H1 (cell line): ENCODE measurements around the gene CHPF2. TPM values are rescaled to one million over a fixed set of nuclear protein-coding genes. Genes with fewer than 3 reads are reported as not detected.

Experiments used
- ASH2L ChIP-seq: fragments of 200-600, 300-600 bp; sonication (generic); IDR thresholded peaks from one replicate; pipeline ENCODE4 v1.7.1; 2017; ENCODE audit warnings: low read length
- ATF3 ChIP-seq: IDR thresholded peaks from 2 replicates; pipeline ENCODE4 v1.6.1; 2011; ENCODE audit warnings: low read depth, mild to moderate bottlenecking, low read length; ENCODE audit not compliant: insufficient read depth
- BACH1 ChIP-seq: IDR thresholded peaks from 2 replicates; pipeline ENCODE4 v1.6.1; 2012; ENCODE audit warnings: low read length, improper control_type of control experiment
- BRCA1 ChIP-seq: IDR thresholded peaks from 2 replicates; pipeline ENCODE4 v1.6.1; 2012; ENCODE audit warnings: low read depth, low read length, improper control_type of control experiment
- CHD1 ChIP-seq: IDR thresholded peaks from 2 replicates; pipeline ENCODE4 v1.6.1; 2012; ENCODE audit warnings: low read depth, low read length, improper control_type of control experiment
- CREB1 ChIP-seq: IDR thresholded peaks from 2 replicates; pipeline ENCODE4 v1.6.1; 2012; ENCODE audit warnings: inconsistent platforms
- CTCF ChIP-seq, 3 experiments: IDR thresholded peaks; 1 replicate in 2 of 3; 2 replicates in 1 of 3; pipeline versions ENCODE4 v1.5.1 to v1.6.1; 2011; ENCODE audit warnings: low read length in 3 of 3, mild to moderate bottlenecking in 3 of 3, inconsistent platforms in 2 of 3, low read depth in 1 of 3, moderate library complexity in 1 of 3; ENCODE audit not compliant: insufficient read depth in 1 of 3; ENCODE audit errors: control extremely low read depth in 1 of 3
- EGR1 ChIP-seq: IDR thresholded peaks from 2 replicates; pipeline ENCODE4 v1.6.1; 2011; ENCODE audit warnings: low read depth, low read length, borderline replicate concordance
- JUND ChIP-seq: IDR thresholded peaks from 2 replicates; pipeline ENCODE4 v1.6.1; 2011; ENCODE audit warnings: mild to moderate bottlenecking, improper control_type of control experiment, low read length
- KDM1A ChIP-seq: fragments of 200-600, 300-600 bp; sonication (generic); IDR thresholded peaks from 2 replicates; pipeline ENCODE4 v1.7.1; 2016; ENCODE audit warnings: mild to moderate bottlenecking, low read length, borderline replicate concordance
- KDM4A ChIP-seq: IDR thresholded peaks from one replicate; pipeline ENCODE4 v1.7.1; 2012; ENCODE audit warnings: low read depth, mild to moderate bottlenecking, moderate library complexity, low read length, inconsistent platforms; ENCODE audit not compliant: severe bottlenecking
- KDM5A ChIP-seq: fragments of 200-600 bp; IDR thresholded peaks from 2 replicates; pipeline ENCODE4 v1.7.1; 2012; ENCODE audit warnings: mild to moderate bottlenecking, low read length, inconsistent platforms, mixed read lengths
- NANOG ChIP-seq: IDR thresholded peaks from 2 replicates; pipeline ENCODE4 v1.6.1; 2011; ENCODE audit warnings: low read length, low read depth, mild to moderate bottlenecking, inconsistent platforms; ENCODE audit not compliant: insufficient read depth, poor library complexity, severe bottlenecking
- POLR2A ChIP-seq, 2 experiments: IDR thresholded peaks; 1 replicate in 1 of 2; 2 replicates in 1 of 2; pipeline ENCODE4 v1.6.1; 2011; ENCODE audit warnings: low read depth in 2 of 2, low read length in 2 of 2, mild to moderate bottlenecking in 2 of 2; ENCODE audit errors: control extremely low read depth in 1 of 2
- RFX5 ChIP-seq: IDR thresholded peaks from 2 replicates; pipeline ENCODE4 v1.6.1; 2011; ENCODE audit warnings: low read depth, low read length, improper control_type of control experiment, borderline replicate concordance
- SIN3A ChIP-seq, 2 experiments: IDR thresholded peaks in 1 of 2; conservative IDR thresholded peaks in 1 of 2; 2 replicates each; pipeline ENCODE4 v1.6.1; 2011 to 2012; ENCODE audit warnings: low read length in 2 of 2, improper control_type of control experiment in 1 of 2, low read depth in 1 of 2, mild to moderate bottlenecking in 1 of 2
- SRF ChIP-seq: IDR thresholded peaks from 2 replicates; pipeline ENCODE4 v1.6.1; 2011; ENCODE audit warnings: mild to moderate bottlenecking, low read depth, low read length, moderate library complexity
- TEAD4 ChIP-seq: IDR thresholded peaks from 2 replicates; pipeline ENCODE4 v1.6.1; 2012; ENCODE audit warnings: low read depth, low read length, inconsistent platforms, mixed read lengths
- polyA plus RNA-seq, 7 experiments: library from polyadenylated mRNA; depleted of rRNA in 3 of 7; stranded (reverse) in 5 of 7; unstranded in 2 of 7; fragments of >200 nt in 5 of 7; fragments of 200-250 nt in 2 of 7; gene quantifications; 1 replicate in 5 of 7; 2 replicates in 1 of 7; 4 replicates in 1 of 7; pipeline versions ENCODE4 v1.2.1 to v1.2.3, GENCODE V29; 2011 to 2013; ENCODE audit warnings: missing spikeins in 2 of 7, mixed read lengths in 2 of 7
- total RNA-seq: library from RNA; stranded (reverse); fragmentation: NEBNext Ultra II Directional; extraction: Animal tissue kit (Norgen Biotek cat#: 25700); gene quantifications from 2 replicates; pipeline ENCODE4 v1.2.1, GENCODE V29; 2021
- TF ChIP-seq, protein P1 (sequence below): IDR thresholded peaks from 2 replicates; pipeline ENCODE4 v1.6.1; 2012; ENCODE audit warnings: low read length, inconsistent platforms

Gene CHPF2
- total and polyA plus RNA-seq, 2 of the 8 experiments (the other 6 are each of a cell fraction or from before 2014, with no cell fraction given): 14.4 to 20.6 TPM

GRCh38 chr7:151226875-151227782, 5.2 kb upstream of the CHPF2 start, which contains the start of gene ABCF2 (continued):
- TF ChIP-seq CTCF (IDR thresholded peaks at IDR 0.05; ENCODE audit: control extremely low read depth in 1 of 3, insufficient read depth in 1 of 3, low read depth in 1 of 3, low read length in 3 of 3) (no peak), CREB1 (peak; percentile 98), TEAD4 (no peak), SIN3A (conservative IDR thresholded peaks at IDR 0.05 in 1 of 2, IDR thresholded peaks at IDR 0.05 in 1 of 2; ENCODE audit: low read depth in 1 of 2, low read length in 2 of 2) (peak in 1 of 2 experiments; percentile 70; a peak in 2 of 4 replicates), SRF (peak; percentile 70), JUND (no peak), EGR1 (no peak), ASH2L (peak; percentile 79), KDM5A (0 out of 2 replicates have a peak, but pooled peaks have one; percentile 12), NANOG (no peak), BRCA1 (no peak), KDM4A (peak; percentile 42), POLR2A (IDR thresholded peaks at IDR 0.05; ENCODE audit: control extremely low read depth in 1 of 2, low read depth in 2 of 2, low read length in 2 of 2) (peak; percentile 56 to 76; a peak in 2 of 3 replicates), KDM1A (no peak), BACH1 (no peak), CHD1 (no peak), ATF3 (peak; percentile 87), RFX5 (no peak)
- TF ChIP-seq, protein P1, sequence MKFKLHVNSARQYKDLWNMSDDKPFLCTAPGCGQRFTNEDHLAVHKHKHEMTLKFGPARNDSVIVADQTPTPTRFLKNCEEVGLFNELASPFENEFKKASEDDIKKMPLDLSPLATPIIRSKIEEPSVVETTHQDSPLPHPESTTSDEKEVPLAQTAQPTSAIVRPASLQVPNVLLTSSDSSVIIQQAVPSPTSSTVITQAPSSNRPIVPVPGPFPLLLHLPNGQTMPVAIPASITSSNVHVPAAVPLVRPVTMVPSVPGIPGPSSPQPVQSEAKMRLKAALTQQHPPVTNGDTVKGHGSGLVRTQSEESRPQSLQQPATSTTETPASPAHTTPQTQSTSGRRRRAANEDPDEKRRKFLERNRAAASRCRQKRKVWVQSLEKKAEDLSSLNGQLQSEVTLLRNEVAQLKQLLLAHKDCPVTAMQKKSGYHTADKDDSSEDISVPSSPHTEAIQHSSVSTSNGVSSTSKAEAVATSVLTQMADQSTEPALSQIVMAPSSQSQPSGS: no peak
